Measurements from ENCODE around the gene USP32. TPM values are rescaled to one million over a fixed set of nuclear protein-coding genes. Genes with fewer than 3 reads are reported as not detected.

The USP32 gene
- polyA plus RNA-seq, 4 donors, result 31.8 to 44.2 (median 42.3) TPM

DNA sequence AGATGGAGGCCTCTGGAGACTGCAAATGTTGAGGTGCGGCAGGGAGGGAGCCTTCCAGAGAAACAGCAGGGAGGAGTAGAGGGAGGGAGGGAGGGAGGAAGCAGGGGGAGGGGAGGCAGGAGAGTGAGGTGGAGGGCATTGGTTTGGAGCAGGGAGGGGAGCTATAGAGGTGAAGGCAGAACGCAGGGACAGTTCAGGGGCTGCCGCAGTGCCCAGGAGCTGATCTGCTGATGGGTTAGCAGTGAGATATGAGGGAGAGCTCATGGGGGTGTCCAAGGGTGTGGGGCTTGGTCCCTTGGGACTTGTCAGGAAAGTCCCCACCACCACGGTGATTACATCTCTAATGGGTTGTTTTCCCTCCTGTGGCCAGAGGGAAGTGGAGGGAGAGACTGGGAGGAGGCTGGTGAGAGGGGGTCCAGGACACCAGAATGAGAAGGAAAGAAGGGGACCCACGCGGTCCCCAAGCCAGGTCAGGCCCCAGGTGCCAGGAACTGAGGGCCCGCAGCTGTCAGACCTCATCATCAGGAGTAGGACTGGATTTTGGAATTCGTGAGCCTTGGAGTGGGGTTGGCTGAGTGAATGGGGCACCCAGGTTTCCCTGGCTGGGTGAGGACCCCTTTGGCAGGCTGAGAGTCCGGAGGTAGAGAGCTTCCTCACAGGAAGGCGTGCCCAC lies 231.0 kb downstream of the USP32 start:
- no peak for DNase-seq (ENCODE audit: low read depth in 4 of 4, low spot score in 3 of 4)

DNA sequence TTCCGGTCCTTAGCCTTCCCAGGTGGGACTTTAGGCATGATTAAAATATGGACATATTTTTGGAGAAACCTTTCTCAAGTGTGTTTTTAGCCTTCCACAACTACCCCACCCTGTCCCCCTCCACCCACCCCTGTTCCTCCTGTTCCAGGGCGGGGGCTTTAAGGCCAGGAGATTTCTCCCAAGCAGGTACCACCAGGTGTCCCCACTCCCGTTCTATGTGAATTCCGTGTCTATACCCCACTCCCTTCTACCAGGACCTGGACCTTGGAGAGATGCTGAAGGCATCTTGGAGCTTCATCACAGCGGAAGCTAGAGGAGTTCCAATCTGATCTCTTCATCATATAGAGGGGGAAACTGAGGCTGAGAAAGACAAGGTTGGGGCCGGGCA lies 232.5 kb downstream of the USP32 start:
- no peak for DNase-seq (ENCODE audit: low read depth in 4 of 4, low spot score in 3 of 4)

DNA sequence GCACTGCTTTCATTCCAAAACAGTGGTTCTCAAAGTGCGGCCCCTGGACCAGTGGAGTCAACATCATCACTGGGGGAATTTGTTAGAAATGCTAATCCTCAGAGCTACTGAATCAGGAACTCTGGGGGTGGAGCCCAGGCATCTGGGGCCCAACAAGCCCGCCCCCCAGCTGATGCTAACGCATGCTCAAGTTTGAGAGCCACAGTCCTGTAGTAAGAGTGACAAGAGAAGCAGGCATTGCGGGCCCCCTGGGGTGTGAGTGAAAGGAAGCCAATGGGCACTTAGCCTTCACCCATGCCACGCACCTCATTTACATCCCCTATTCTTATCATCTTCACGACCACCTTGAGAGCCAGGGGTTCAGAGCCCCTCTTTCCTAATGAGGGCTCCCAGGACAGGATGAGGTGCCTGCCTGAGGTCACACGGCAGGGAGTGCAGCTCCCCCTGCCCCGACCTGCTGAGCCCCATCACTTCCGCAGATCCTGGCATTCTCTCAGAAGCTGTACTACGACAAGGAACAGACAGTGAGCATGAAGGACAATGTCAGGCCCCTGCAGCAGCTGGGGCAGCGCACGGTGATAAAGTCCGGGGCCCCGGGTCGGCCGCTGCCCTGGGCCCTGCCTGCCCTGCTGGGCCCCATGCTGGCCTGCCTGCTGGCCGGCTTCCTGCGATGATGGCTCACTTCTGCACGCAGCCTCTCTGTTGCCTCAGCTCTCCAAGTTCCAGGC lies 233.0 kb downstream of the USP32 start:
- no peak for DNase-seq (ENCODE audit: low read depth in 4 of 4, low spot score in 3 of 4)

DNA sequence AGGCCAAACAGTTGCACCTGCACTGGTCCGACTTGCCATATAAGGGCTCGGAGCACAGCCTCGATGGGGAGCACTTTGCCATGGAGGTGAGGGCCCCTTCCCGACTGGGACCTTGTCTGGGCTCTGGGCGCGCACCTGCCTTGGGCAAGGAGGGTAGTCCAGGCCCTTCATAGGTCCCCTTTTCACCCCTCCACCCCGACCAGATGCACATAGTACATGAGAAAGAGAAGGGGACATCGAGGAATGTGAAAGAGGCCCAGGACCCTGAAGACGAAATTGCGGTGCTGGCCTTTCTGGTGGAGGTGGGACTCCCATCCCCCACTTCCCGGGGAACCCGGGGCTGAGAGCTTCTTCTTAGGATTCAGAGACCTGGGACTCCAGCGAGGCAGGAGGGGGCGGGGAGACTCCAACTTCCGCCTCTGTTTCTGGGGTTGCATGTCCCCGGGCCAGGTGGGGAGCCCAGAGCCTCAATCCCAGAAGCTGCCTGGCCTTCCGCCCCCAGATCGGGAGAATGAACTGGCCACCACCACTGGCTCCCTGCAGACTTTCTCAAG lies 234.4 kb downstream of the USP32 start:
- DNase-seq (ENCODE audit: low read depth in 4 of 4, low spot score in 3 of 4), result no peak

- no peak for DNase-seq (ENCODE audit: low read depth in 4 of 4, low spot score in 3 of 4)
These were observed 235.2 kb downstream of the USP32 start for GRCh38 chr17:60156746-60157145.

DNA sequence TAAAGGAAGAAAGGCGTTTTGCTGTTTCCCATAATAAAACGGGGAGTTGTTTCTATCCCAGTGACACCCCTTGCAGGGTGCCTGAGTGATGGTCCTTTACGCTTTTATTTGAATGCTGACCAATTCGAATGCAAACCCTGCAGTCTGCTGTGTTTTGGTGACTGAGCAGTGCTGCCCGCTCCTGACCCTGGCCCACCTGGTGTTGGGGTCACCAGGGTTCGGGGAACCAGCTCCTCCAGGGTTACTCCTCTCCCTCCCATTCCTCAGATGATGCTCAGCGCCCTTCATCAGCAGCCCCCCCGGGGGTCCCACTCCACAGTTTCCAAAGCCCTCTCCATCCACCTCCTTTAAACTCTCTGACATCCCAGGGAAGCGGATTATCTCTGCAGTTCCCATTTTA lies 236.1 kb downstream of the USP32 start:
- no peak for DNase-seq (ENCODE audit: low read depth in 4 of 4, low spot score in 3 of 4)

- no peak for DNase-seq (ENCODE audit: low read depth in 4 of 4, low spot score in 3 of 4)
These were observed 236.5 kb downstream of the USP32 start for GRCh38 chr17:60155427-60155814.

GRCh38 chr17:60154616-60155426 lies 237.1 kb downstream of the USP32 start:
- no peak for DNase-seq (ENCODE audit: low read depth in 4 of 4, low spot score in 3 of 4)

- DNase-seq (ENCODE audit: low read depth in 4 of 4, low spot score in 3 of 4), result no peak
These were observed 238.1 kb downstream of the USP32 start for GRCh38 chr17:60153606-60154390.

DNA sequence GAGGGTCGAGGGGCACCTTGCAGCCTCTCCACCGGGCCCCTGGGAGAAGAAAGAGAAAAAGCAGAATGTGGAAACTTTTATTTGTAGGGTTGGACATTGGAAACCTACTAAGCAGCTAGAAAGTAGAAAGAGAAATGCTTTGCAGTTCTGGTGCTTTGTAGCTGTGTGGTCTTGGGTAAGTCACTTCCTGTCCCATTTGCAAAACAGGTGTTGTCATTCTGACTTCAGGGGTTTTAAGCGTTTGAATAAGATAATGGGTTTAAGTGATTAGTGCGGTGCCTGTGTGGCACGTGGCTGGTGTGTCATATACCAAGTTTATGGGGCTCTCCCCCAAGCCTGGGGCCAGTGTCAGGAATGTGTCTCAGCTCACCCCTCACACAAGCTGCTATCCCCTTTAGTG lies 240.6 kb downstream of the USP32 start:
- DNase-seq (ENCODE audit: low read depth in 4 of 4, low spot score in 3 of 4), result no peak

- DNase-seq (ENCODE audit: low read depth in 4 of 4, low spot score in 3 of 4), result no peak
These were observed 242.0 kb downstream of the USP32 start, which contains the start of gene CA4 for GRCh38 chr17:60149691-60150582. Gene CA4 (plus strand): TSS chr17:60149973. CDS start chr17:60150035, 62 bp downstream.

- DNase-seq (ENCODE audit: low read depth in 4 of 4, low spot score in 3 of 4), result no peak
These were observed 243.6 kb downstream of the USP32 start for GRCh38 chr17:60148373-60148772.

- DNase-seq (ENCODE audit: low read depth in 4 of 4, low spot score in 3 of 4), result no peak
These were observed 244.2 kb downstream of the USP32 start for GRCh38 chr17:60147553-60148223.

DNA sequence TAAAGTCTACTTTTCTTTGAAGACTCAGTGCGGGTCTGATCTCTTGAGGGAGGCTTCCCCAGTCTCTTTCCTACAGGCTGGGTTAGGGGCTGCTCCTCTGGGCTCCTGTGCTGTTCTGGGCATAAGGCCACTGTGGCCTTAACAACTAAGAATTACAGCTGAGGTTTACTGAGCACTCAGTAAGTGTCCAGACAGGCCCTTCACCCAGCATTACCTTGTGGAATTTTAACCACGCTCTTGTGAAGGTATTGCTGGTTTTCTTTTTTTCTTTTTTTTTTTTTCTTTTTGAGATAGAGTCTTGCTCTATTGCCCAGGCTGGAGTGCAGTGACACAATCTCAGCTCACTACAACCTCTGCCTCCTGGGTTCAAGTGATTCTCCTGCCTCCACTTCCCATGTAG lies 245.7 kb downstream of the USP32 start:
- no peak for DNase-seq (ENCODE audit: low read depth in 4 of 4, low spot score in 3 of 4)

DNA sequence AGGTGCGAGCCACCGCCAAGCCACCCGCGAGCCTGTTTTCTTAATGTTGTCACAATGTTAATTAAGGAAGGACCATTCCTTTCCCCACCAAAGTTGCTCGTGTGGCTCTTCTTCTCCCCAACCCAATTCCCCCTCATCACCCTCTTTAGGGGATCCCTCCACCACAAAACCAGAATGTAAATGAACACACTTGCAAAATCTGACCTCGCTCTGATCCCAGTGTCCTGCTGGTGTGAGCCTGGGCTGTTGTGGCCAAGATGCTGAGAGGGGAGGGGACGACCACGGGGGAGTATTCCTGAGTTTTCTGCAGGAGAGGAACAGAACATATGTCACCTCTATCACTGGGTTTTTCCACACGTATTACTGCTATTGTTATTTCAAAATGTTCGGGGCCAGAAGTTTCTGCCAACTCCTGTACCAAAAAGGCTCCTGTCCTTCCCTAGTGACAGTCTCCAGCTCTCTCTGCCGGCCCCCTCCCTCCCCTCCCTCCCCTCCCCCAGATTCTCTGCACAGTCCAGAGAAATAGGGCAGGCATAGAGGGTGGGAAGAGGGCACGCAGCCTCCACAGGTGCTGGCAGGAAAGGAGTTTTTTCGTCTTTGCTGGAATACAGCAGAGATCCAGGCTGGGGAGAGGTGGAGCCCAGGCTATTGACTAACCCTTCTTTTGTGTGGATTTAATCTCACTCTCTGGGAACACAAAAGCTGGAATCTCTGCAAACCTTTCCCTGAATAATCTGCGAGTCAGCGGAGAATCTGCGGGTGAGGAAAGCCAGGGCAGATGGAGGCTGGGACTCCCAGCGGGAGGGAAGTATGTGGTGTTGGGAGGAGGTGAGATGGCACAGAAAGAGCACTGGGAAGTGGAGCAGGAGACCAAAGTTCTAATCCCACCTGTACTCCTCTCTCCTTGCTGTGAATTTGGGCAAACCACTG lies 246.7 kb downstream of the USP32 start:
- DNase-seq (ENCODE audit: low read depth in 4 of 4, low spot score in 3 of 4), result no peak

- peak in 1 of 4 donors; percentile 42 for DNase-seq (ENCODE audit: low read depth in 4 of 4, low spot score in 3 of 4)
These were observed 248.9 kb downstream of the USP32 start for GRCh38 chr17:60142872-60143499.
